D721Med (cell line): ENCODE results near the gene ZNF287.

ENCODE experiments used
- DNase-seq: peaks from one replicate; pipeline ENCODE4 v3.0.0; 2011; ENCODE audit warnings: low spot score; ENCODE audit not compliant: insufficient read length
- FAIRE-seq: peaks from 2 replicates; lab custom pipeline; 2011; peaks lifted over from hg19 to GRCh38; lab: Jason Lieb, UNC
- CTCF ChIP-seq: IDR thresholded peaks from 2 replicates; pipeline ENCODE4 v1.5.1; 2012; ENCODE audit warnings: mild to moderate bottlenecking, control low read depth; ENCODE audit not compliant: insufficient read depth; ENCODE audit errors: missing control alignments

The ZNF287 gene

GRCh38 chr17:16584273-16584995 lies 15.4 kb upstream of the ZNF287 start:
- FAIRE-seq (no peak), DNase-seq (peak; percentile 99)
- peak; percentile 63 for TF ChIP-seq CTCF

- TF ChIP-seq CTCF: no peak
- DNase-seq (no peak), FAIRE-seq (no peak)
Observed at GRCh38 chr17:16583781-16584180, 14.8 kb upstream of the ZNF287 start.

GRCh38 chr17:16573466-16573865 lies 4.5 kb upstream of the ZNF287 start:
- TF ChIP-seq CTCF: no peak
- FAIRE-seq: no peak
- no peak for DNase-seq

- TF ChIP-seq CTCF: no peak
- no peak for FAIRE-seq
- no peak for DNase-seq
Observed at GRCh38 chr17:16569358-16569712, 331 bp upstream of the ZNF287 start.

- FAIRE-seq: no peak
- no peak for DNase-seq
- no peak for TF ChIP-seq CTCF
Observed at GRCh38 chr17:16552637-16553045, 16.4 kb downstream of the ZNF287 start.

- TF ChIP-seq CTCF: no peak
- FAIRE-seq: no peak
- no peak for DNase-seq
Observed at GRCh38 chr17:16551878-16552636, 16.9 kb downstream of the ZNF287 start.

- no peak for TF ChIP-seq CTCF
- DNase-seq: no peak
- FAIRE-seq: no peak
Observed at GRCh38 chr17:16537130-16537458, 31.9 kb downstream of the ZNF287 start.
